Activated CD4-positive, alpha-beta T cell treated with anti-CD3 and anti-CD28 coated beads for 48 hours (primary cell): Measurements from ENCODE around the gene PIGH.
A peak's percentile ranks its signal among the peaks of the same experiment; 100 is the strongest.
"Not testable (repeated sequence)": the region's sequence is repeated elsewhere in the genome, so short reads cannot be mapped to it uniquely, and the experiment has no call there.

Experiments used
- DNase-seq: peaks from one replicate; pipeline ENCODE4 v3.0.0-alpha.2; 2020

The PIGH gene

GRCh38 chr14:67547224-67547780 lies 52.8 kb downstream of the PIGH start:
- DNase-seq: no peak

- no peak for DNase-seq
Measured at GRCh38 chr14:67544590-67544989, 55.5 kb downstream of the PIGH start.

GRCh38 chr14:67542620-67543019 lies 57.4 kb downstream of the PIGH start:
- DNase-seq: not testable (repeated sequence)

- DNase-seq: peak; percentile 26
Measured at GRCh38 chr14:67541448-67542387, 58.4 kb downstream of the PIGH start.
